Skin of body (tissue), 2 donors: ENCODE data around the gene CKB. TPM values are rescaled to one million over a fixed set of nuclear protein-coding genes. Genes with fewer than 3 reads are reported as not detected.

Source experiments
- DNase-seq: peaks from one replicate; lab custom pipeline; 2025; lab: John Stamatoyannopoulos, UW
- total RNA-seq: library from RNA; depleted of rRNA; stranded (reverse); fragments of >200 nt; gene quantifications from one replicate; pipeline ENCODE4 v1.2.3, GENCODE V29; 2014

Gene CKB
- total RNA-seq, 1 donor from 2014 or later = 75.4 TPM

- no peak for DNase-seq
These were observed 15.8 kb upstream of the CKB start for GRCh38 chr14:103538291-103539055.

- no peak for DNase-seq
These were observed 14.8 kb upstream of the CKB start for GRCh38 chr14:103537175-103537990.

- no peak for DNase-seq
These were observed 14.1 kb upstream of the CKB start for GRCh38 chr14:103536693-103537092.

- no peak for DNase-seq
These were observed 13.4 kb upstream of the CKB start for GRCh38 chr14:103535891-103536565.

GRCh38 chr14:103535081-103535890, 12.7 kb upstream of the CKB start:
- DNase-seq = no peak

GRCh38 chr14:103534576-103535061, 12.0 kb upstream of the CKB start:
- no peak for DNase-seq

- no peak for DNase-seq
These were observed 11.5 kb upstream of the CKB start for GRCh38 chr14:103533999-103534575.

GRCh38 chr14:103533137-103533998, 10.7 kb upstream of the CKB start:
- no peak for DNase-seq

- no peak for DNase-seq
These were observed 9.8 kb upstream of the CKB start for GRCh38 chr14:103532216-103533136.

- DNase-seq = no peak
These were observed 9.0 kb upstream of the CKB start for GRCh38 chr14:103531421-103532215.

- DNase-seq = no peak
These were observed 8.2 kb upstream of the CKB start for GRCh38 chr14:103530831-103531230.

- no peak for DNase-seq
These were observed 7.8 kb upstream of the CKB start for GRCh38 chr14:103530390-103530789.

GRCh38 chr14:103529383-103530365, 7.0 kb upstream of the CKB start:
- no peak for DNase-seq

GRCh38 chr14:103528587-103529382, 6.2 kb upstream of the CKB start, which contains the start of gene TRMT61A:
Gene TRMT61A, plus strand, starts transcription at chr14:103529196. Its CDS starts 783 bp downstream, at chr14:103529979.
- peak; percentile 71 for DNase-seq

- DNase-seq = no peak
These were observed 5.5 kb upstream of the CKB start for GRCh38 chr14:103528146-103528586.
